Measurements from ENCODE around the gene TNFRSF6B. TPM values are rescaled to one million over a fixed set of nuclear protein-coding genes. Genes with fewer than 3 reads are reported as not detected.

Gene TNFRSF6B
- total RNA-seq, 2 experiments from 2014 or later = 1.0 TPM; not detected in 1

DNA sequence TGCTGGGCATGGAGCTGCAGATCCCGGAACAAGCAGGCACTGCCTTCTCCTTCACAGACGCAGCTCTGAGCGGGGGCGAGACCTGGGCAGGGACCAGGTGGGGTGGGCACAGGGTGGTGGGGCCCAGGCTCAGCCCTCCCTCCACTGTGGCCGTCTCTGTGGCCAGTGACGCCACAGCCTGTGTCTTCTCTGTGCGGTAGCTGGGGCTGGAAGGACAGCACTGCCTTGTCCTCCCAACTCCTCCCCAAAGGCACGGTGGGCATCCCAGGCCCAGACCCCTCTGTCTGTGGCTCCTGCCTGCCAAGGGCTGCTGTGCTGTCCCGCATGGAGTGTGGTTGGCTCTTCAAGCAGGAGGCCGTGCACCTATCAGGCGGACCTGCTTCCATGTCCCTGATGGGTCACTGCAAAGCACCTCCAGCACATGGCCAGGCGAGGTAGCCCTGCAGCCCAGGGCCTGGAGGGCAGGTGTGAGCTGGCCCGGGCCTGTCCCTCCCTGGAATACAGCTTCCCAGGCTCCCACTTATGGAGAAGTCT, 14.8 kb upstream of the TNFRSF6B start:
- Mint-ChIP-seq H3K27ac (no peak overlapping the region), H3K27me3 (no peaks in the 10 kb centered on the region), H3K4me1 (peaks cover under 1% of the 10 kb centered on the region), H3K9me3 (no peaks in the 10 kb centered on the region), H3K36me3 (ENCODE audit: low read depth) (no peaks in the 10 kb centered on the region), H3K4me3 (no peak overlapping the region)
- POLR2A ChIA-PET = no interaction called here
- no peak for DNase-seq
- CTCF ChIA-PET = interaction anchor here (0.7 to 1.0 kb wide), 2 partner anchors 8 to 144 kb away, joined by 3 to 5 read pairs; partner anchors contain the start of gene PTK6

DNA sequence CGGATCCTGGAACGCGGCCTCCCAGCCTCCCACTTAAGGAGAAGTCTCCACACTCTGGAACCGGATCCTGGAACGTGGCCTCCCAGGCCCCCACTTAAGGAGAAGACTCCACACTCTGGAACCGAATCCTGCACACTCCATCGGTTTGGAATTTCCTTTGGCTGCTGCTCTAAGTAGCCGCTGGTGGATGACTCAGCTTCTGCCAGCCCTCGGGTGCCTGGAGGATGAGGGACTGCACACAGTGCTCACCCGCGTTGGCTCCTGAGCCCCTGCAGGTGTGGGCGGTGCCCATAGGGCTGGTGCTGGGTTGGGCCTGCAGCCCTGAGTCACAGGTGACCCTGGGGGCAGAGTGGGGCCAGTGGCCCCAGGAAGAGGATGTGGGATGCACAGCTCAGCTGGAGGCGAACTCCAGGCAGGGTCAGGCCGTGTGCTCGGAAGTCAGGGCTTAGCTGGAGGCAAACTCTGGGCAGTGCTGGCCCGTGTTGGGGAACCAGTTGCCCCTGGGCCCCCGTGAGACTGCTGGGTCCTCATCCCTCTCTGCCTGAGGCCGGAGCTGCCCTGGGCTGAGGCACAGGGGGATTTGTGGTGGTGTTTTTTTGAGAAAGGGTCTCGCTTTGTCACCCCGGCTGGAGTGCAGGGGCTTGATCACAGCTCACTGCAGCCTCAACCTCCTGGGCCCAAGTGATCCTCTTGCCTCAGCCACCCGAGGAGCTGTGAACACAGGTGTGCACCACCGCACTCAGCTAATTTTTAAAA, 13.9 kb upstream of the TNFRSF6B start:
- Mint-ChIP-seq H3K9me3 (no peaks in the 10 kb centered on the region), H3K27ac (no peak overlapping the region), H3K4me1 (peaks cover 3% of the 10 kb centered on the region), H3K4me3 (no peak overlapping the region), H3K27me3 (no peaks in the 10 kb centered on the region), H3K36me3 (ENCODE audit: low read depth) (no peaks in the 10 kb centered on the region)
- POLR2A ChIA-PET = no interaction called here
- no peak for DNase-seq
- CTCF ChIA-PET = interaction anchor here (0.5 to 1.0 kb wide), 2 partner anchors 9 to 30 kb away, joined by 3 to 5 read pairs; no protein-coding TSS in a partner anchor

DNA sequence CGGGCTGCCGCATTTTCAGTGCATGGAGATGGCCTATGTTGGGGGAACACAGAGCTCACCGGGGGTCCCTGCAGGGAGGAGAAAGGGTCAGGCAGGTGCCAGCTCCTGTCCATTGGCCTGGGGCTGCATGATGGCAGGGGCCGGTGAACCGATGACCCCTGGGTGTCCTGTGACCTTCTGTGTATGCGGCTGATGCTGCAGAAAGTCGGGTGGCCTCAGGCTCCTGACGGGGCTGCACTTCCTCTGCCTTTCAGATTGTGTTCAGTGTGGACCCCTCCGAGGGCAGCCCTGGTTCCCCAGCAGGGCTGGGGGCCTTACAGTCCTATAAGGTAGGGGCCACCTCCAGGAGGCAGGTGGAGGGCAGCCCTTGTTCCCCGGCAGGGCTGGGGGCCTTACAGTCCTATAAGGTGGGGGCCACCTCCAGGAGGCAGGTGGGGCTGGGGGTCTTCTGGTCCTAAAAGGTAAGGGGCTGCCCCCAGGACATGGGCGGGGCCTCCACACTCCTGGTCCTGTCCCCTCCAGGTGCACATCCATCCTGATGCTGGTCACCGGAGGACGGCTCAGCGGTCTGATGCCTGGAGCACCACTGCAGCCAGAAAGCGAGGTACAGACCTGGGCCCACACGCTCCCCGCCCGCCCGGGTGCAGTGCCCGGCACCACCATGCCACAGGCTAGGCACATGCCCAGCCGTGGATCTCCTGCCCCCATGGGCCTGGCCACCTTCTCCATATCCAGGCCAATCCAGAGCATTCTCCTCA, 11.0 kb upstream of the TNFRSF6B start:
- Mint-ChIP-seq H3K27ac (no peak overlapping the region), H3K4me1 (peaks cover 3% of the 10 kb centered on the region), H3K9me3 (no peaks in the 10 kb centered on the region), H3K27me3 (no peaks in the 10 kb centered on the region), H3K36me3 (ENCODE audit: low read depth) (no peaks in the 10 kb centered on the region), H3K4me3 (no peak overlapping the region)
- no peak for DNase-seq
- CTCF ChIA-PET = interaction anchor here (1.0 kb wide), 1 partner anchor 13 kb away, joined by 4 read pairs; no protein-coding TSS in a partner anchor
- POLR2A ChIA-PET = no interaction called here

DNA sequence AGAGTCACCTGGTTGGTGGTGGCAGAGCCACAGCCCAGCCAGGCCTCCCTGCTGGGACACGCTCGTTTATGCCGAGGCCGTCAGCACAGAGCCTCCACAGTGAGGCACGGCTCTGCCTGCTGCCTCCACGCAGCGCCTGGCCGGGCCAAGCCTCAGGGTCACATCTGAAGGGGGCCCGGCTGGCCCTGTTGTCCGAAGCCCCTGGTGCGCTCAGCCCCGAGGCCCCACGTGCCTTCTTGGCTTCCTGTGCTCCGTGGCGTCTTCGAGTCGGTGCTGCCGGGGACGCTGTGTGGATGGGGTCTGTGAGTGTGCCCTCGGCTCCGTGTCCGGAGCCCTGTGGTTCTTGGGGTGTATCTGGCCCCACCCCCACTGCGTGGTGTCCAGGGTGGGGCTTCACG, 10.4 kb upstream of the TNFRSF6B start:
- Mint-ChIP-seq H3K27ac (no peak overlapping the region), H3K9me3 (no peaks in the 10 kb centered on the region), H3K36me3 (ENCODE audit: low read depth) (no peaks in the 10 kb centered on the region), H3K4me3 (no peak overlapping the region), H3K27me3 (no peaks in the 10 kb centered on the region), H3K4me1 (peaks cover 3% of the 10 kb centered on the region)
- ChIA-PET POLR2A (interaction anchor here (0.6 kb wide), 1 partner anchor 162 kb away, joined by 3 read pairs; no protein-coding TSS in a partner anchor), CTCF (no interaction called here)
- no peak for DNase-seq

DNA sequence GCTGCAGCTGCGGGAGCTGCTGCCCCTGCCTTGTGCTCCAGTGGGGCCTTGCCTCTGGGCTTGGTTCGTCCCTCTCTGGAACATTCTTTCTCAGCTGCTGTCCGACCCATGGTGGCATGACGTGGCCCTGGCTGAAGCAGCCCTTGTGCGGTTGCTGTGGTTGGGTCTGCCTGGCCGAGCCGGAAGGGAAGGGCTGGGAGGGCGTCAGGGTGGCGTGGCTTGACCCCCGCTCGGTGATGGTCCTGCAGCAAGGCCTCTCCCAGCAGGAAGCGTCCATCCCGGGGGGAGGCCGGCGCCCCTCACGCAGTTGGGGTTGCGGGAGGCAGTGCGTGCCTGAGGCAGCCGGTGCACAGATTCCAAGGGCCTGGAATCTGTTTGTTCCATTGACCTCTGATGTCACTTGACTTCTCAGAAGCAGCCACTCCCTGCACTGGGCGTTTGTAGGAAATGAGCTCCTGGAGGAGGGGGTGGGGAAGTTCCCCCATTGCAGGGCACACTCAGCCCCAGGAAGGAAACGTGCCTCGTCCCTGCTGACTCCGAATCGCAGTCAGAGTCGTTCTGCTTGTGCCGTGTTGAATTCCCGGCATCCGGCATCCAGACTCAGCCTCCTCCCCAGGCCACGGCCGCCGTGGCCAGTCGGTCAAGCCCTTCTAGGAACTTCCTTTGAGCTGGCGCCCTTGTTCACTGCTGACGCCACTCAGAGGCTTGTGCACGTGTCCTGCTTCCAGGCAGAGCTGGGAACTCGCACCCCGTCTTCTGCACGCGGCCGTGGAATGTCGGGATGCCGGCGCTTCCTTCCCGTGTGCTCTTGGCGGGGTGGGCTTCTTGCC, 9.7 kb upstream of the TNFRSF6B start:
- Mint-ChIP-seq H3K4me1 (peaks cover 3% of the 10 kb centered on the region), H3K4me3 (no peak overlapping the region), H3K27ac (no peak overlapping the region), H3K9me3 (no peaks in the 10 kb centered on the region), H3K36me3 (ENCODE audit: low read depth) (peaks cover 4% of the 10 kb centered on the region), H3K27me3 (no peaks in the 10 kb centered on the region)
- POLR2A ChIA-PET = interaction anchor here (0.6 kb wide), 2 partner anchors 161 to 583 kb away, joined by 3 read pairs; no protein-coding TSS in a partner anchor
- DNase-seq = no peak
- CTCF ChIA-PET = interaction anchor here (1.2 to 1.3 kb wide), 2 partner anchors 20 to 40 kb away, joined by 3 to 5 read pairs; no protein-coding TSS in a partner anchor

DNA sequence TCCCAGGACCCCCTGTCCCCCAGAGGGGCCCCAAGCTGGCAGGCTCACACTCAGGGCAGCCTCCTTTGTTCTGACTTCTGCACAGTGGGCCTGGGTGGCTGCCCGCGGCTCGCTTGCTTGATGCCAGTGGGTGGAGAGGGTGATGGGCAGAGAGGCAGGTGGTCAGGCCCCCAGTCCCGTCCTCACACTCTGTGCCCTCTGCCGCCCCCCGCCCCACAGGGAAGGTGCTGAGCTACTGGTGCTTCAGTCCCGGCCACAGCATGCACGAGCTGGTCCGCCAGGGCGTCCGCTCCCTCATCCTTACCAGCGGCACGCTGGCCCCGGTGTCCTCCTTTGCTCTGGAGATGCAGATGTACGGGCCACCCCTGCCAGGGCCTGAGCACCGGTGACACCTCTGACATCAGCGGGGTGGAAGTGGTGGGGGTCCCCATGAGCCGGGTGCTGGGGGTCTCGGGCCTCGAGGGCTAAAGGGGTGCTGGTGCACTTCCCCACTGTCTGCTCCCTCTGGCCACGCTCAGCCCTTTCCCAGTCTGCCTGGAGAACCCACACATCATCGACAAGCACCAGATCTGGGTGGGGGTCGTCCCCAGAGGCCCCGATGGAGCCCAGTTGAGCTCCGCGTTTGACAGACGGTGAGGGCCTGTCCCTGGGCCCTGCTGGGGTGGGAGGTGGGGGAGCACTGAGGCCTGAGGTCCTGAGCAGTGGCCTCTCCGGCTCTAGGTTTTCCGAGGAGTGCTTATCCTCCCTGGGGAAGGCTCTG, 8.9 kb upstream of the TNFRSF6B start:
- Mint-ChIP-seq H3K27me3 (no peaks in the 10 kb centered on the region), H3K4me1 (peaks cover 3% of the 10 kb centered on the region)
- POLR2A ChIA-PET = interaction anchor here (0.6 kb wide), 1 partner anchor 584 kb away, joined by 3 read pairs; no protein-coding TSS in a partner anchor

DNA sequence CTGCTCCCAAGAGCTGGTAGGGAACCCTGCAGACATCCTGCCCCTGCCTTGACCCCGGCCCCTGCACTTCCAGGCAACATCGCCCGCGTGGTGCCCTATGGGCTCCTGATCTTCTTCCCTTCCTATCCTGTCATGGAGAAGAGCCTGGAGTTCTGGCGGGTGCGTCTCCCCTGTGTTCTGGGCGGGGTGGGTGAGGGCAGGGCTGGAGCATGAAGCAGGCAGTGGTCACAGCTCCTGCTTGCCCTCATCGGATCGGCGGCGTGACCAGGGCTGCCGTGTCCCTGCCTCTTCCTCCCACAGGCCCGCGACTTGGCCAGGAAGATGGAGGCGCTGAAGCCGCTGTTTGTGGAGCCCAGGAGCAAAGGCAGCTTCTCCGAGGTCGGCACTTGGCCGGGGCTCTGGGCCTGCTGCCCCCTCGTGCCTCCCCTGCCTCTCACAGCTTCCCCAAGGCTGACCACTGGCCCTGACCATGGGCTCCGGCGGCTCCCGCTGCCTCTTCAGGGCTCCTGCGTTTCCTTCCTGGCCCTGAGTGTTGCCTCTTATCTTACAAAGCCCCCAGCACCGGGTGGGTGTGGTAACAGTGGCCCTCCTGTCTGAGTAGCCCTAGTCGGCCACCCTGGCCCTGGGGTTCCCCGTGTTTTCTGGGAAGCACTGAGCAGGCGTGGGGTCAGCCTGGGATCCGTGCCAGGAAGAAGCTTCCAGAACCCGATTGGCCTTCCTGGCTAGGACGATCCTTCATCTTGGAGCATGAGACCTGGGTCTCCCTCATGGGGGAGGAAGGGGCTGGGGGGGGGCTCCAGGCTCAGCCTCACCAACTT, 8.0 kb upstream of the TNFRSF6B start:
- POLR2A ChIA-PET = no interaction called here
- Mint-ChIP-seq H3K27ac (peak overlapping the region; percentile 62), H3K4me3 (no peak overlapping the region), H3K36me3 (ENCODE audit: low read depth) (peaks cover 12% of the 10 kb centered on the region), H3K4me1 (peaks cover 3% of the 10 kb centered on the region), H3K27me3 (no peaks in the 10 kb centered on the region), H3K9me3 (no peaks in the 10 kb centered on the region)
- DNase-seq = no peak
- CTCF ChIA-PET = interaction anchor here (1.2 to 1.5 kb wide), 2 partner anchors 9 to 292 kb away, joined by 3 to 4 read pairs; partner anchors contain the start of gene PRPF6

More for the DNA sequence above, 8.9 kb upstream of the TNFRSF6B start:
- H3K4me3 Mint-ChIP-seq = no peak overlapping the region
- no peaks in the 10 kb centered on the region for H3K9me3 Mint-ChIP-seq
- H3K36me3 Mint-ChIP-seq (ENCODE audit: low read depth) = peaks cover 8% of the 10 kb centered on the region
- DNase-seq = no peak
- H3K27ac Mint-ChIP-seq = no peak overlapping the region
- CTCF ChIA-PET = interaction anchor here (1.2 to 1.5 kb wide), 4 partner anchors 8 to 293 kb away, joined by 3 to 5 read pairs (median 4); partner anchors contain the start of gene PRPF6

DNA sequence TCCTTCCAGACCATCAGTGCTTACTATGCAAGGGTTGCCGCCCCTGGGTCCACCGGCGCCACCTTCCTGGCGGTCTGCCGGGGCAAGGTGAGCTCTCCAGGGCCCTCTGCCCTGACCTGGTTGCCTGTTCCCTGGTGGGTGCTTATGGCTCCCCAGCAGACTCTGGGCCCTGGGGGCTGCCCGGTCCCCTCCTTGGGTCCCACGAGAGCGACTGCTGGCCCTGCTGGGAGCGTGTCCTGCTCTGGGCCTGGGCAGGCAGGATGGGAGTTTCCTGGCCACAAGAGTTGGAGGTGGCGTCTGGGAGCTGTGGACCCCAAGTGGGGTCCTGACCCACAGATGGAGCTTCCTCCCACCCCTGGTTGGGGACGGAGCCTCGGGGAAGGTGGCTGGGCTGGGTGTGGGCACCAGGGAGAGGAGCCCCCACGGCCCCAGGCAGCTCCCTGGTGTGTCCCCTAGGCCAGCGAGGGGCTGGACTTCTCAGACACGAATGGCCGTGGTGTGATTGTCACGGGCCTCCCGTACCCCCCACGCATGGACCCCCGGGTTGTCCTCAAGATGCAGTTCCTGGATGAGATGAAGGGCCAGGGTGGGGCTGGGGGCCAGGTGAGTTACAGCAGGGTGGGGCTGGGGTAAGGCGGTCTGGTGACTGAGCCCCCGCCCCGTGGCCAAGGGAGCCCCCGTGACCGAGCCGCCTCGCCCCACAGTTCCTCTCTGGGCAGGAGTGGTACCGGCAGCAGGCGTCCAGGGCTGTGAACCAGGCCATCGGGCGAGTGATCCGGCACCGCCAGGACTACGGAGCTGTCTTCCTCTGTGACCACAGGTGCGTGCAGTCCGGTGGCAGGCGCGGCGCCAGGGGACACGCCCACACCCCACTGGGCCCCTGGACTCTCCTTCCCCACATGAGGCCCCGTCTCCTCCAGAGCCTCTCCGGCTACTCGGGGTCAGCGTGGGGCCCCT, 7.1 kb upstream of the TNFRSF6B start:
- Mint-ChIP-seq H3K27me3 (no peaks in the 10 kb centered on the region), H3K4me1 (peaks cover 3% of the 10 kb centered on the region), H3K27ac (no peak overlapping the region), H3K9me3 (no peaks in the 10 kb centered on the region), H3K36me3 (ENCODE audit: low read depth) (peaks cover 15% of the 10 kb centered on the region), H3K4me3 (no peak overlapping the region)
- POLR2A ChIA-PET = no interaction called here
- CTCF ChIA-PET = interaction anchor here (1.5 kb wide), 1 partner anchor 10 kb away, joined by 4 read pairs; no protein-coding TSS in a partner anchor
- no peak for DNase-seq

DNA sequence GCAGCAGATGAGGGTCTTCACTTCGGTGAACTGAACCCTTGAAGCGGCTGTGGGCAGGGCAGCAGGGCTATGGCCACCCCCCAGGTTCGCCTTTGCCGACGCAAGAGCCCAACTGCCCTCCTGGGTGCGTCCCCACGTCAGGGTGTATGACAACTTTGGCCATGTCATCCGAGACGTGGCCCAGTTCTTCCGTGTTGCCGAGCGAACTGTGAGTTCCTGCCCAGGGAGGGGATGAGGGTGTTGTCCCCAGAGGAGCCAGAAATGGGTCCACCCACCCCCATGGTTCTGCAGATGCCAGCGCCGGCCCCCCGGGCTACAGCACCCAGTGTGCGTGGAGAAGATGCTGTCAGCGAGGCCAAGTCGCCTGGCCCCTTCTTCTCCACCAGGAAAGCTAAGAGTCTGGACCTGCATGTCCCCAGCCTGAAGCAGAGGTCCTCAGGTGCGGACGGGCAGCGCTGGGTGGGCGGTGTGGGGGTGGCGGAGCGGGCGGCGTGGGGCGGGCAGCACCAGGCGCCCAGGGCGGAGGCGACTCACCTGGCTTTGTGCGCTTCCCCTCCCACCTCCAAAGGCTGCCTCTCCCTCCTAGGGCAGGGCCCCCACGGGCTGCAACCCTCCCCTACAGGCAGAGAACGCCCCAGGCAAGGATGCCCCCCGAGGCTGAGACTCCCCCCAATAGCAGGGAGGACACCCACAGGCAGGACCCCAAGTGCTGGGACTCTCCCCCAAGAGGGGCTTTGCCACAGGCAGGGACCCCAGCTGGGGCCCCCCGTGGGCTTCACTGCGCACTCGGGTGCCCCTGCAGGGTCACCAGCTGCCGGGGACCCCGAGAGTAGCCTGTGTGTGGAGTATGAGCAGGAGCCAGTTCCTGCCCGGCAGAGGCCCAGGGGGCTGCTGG, 6.2 kb upstream of the TNFRSF6B start:
- H3K4me3 Mint-ChIP-seq = no peak overlapping the region
- CTCF ChIA-PET = interaction anchor here (0.5 kb wide), 1 partner anchor 20 kb away, joined by 4 read pairs; no protein-coding TSS in a partner anchor
- H3K27ac Mint-ChIP-seq = no peak overlapping the region
- no peak for DNase-seq
- POLR2A ChIA-PET = no interaction called here
- H3K9me3 Mint-ChIP-seq = no peaks in the 10 kb centered on the region
- H3K36me3 Mint-ChIP-seq (ENCODE audit: low read depth) = peaks cover 15% of the 10 kb centered on the region
- H3K27me3 Mint-ChIP-seq = no peaks in the 10 kb centered on the region
- peaks cover 3% of the 10 kb centered on the region for H3K4me1 Mint-ChIP-seq

All from activated CD4-positive, alpha-beta T cell treated with anti-CD3 and anti-CD28 coated beads, Interleukin-2, amount 10 ng/mL, durations not matched to agents 7 days and 5 days (primary cell).